Neutrophil (primary cell): Measurements from ENCODE around the gene SLC22A5.

Source experiments
- H3K27ac ChIP-seq: fragments of 200-600 bp; sonication (generic); 2 replicates; pipeline ENCODE4 v1.5.1; 2016; ENCODE audit warnings: mild to moderate bottlenecking, moderate library complexity
- H3K27me3 ChIP-seq: fragments of 200-600 bp; sonication (generic); 2 replicates; pipeline ENCODE4 v1.6.0; 2016; ENCODE audit warnings: mild to moderate bottlenecking
- H3K36me3 ChIP-seq: fragments of 200-600 bp; sonication (generic); 2 replicates; pipeline ENCODE4 v1.5.1; 2017
- H3K4me1 ChIP-seq, 2 experiments: fragments of 200-600 bp in 1 of 2; sonication (generic) in 1 of 2; 1 replicate in 1 of 2; 2 replicates in 1 of 2; pipeline versions ENCODE4 v1.5.1 to v1.6.1; 2013 to 2016; ENCODE audit warnings: low read depth in 1 of 2, low read length in 1 of 2, mild to moderate bottlenecking in 1 of 2, moderate library complexity in 1 of 2; ENCODE audit not compliant: control insufficient read depth in 1 of 2, insufficient read depth in 1 of 2
- H3K4me3 ChIP-seq, 2 experiments: fragments of 200-600 bp in 1 of 2; sonication (generic) in 1 of 2; 1 replicate in 1 of 2; 2 replicates in 1 of 2; pipeline ENCODE4 v1.5.1; 2013 to 2016; ENCODE audit warnings: low read depth in 1 of 2, low read length in 1 of 2, mild to moderate bottlenecking in 1 of 2, moderate library complexity in 1 of 2
- H3K9me3 ChIP-seq: fragments of 200-600 bp; sonication (generic); 2 replicates; pipeline ENCODE4 v1.5.1; 2016
- CTCF ChIP-seq: fragments of 200-600 bp; sonication (generic); IDR thresholded peaks from 2 replicates; pipeline ENCODE4 v1.5.1; 2016; ENCODE audit warnings: antibody characterized with exemption

The SLC22A5 gene

GRCh38 chr5:132431632-132432031 is 62.1 kb downstream of the SLC22A5 start:
- TF ChIP-seq CTCF = no peak
- peak overlapping the region; percentile 55 for H3K27ac ChIP-seq
- no peaks in the 10 kb centered on the region for H3K36me3 ChIP-seq
- no peak overlapping the region for H3K4me3 ChIP-seq
- H3K9me3 ChIP-seq = no peaks in the 10 kb centered on the region
- H3K27me3 ChIP-seq = no peaks in the 10 kb centered on the region
- peaks cover 69 to 81% of the 10 kb centered on the region in 2 experiments for H3K4me1 ChIP-seq

- no peak for TF ChIP-seq CTCF
- Histone ChIP-seq H3K9me3 (no peaks in the 10 kb centered on the region), H3K27ac (no peak overlapping the region), H3K4me1 (peaks cover 69 to 81% of the 10 kb centered on the region in 2 experiments), H3K27me3 (no peaks in the 10 kb centered on the region), H3K36me3 (no peaks in the 10 kb centered on the region), H3K4me3 (no peak overlapping the region)
These were observed 63.6 kb downstream of the SLC22A5 start for GRCh38 chr5:132433141-132433540.

GRCh38 chr5:132434416-132435286 is 65.1 kb downstream of the SLC22A5 start:
- no peak for TF ChIP-seq CTCF
- Histone ChIP-seq H3K27me3 (no peaks in the 10 kb centered on the region), H3K27ac (peak overlapping the region; percentile 52), H3K4me1 (peaks cover 69 to 80% of the 10 kb centered on the region in 2 experiments), H3K4me3 (no peak overlapping the region), H3K36me3 (no peaks in the 10 kb centered on the region), H3K9me3 (no peaks in the 10 kb centered on the region)

- H3K36me3 ChIP-seq = no peaks in the 10 kb centered on the region
- H3K27me3 ChIP-seq = no peaks in the 10 kb centered on the region
- H3K27ac ChIP-seq = peak overlapping the region; percentile 89
- no peak overlapping the region for H3K4me3 ChIP-seq
- H3K9me3 ChIP-seq = no peaks in the 10 kb centered on the region
- peaks cover 63 to 74% of the 10 kb centered on the region in 2 experiments for H3K4me1 ChIP-seq
- TF ChIP-seq CTCF = no peak
These were observed 65.9 kb downstream of the SLC22A5 start for GRCh38 chr5:132435447-132435846.

GRCh38 chr5:132435886-132436285 is 66.4 kb downstream of the SLC22A5 start:
- Histone ChIP-seq H3K4me3 (no peak overlapping the region), H3K9me3 (no peaks in the 10 kb centered on the region), H3K4me1 (peaks cover 60 to 70% of the 10 kb centered on the region in 2 experiments), H3K27ac (peak overlapping the region; percentile 89), H3K27me3 (no peaks in the 10 kb centered on the region), H3K36me3 (no peaks in the 10 kb centered on the region)
- TF ChIP-seq CTCF = no peak
